Stimulated activated CD4-positive, alpha-beta T cell treated with anti-CD3 and anti-CD28 coated beads, Interleukin-1b, Interleukin-23, amount 100 ng/mL, for 24 hours (primary cell): ENCODE results near the gene SPSB1.

Source experiments
- DNase-seq, 4 experiments: peaks; one replicate each; pipeline ENCODE4 v3.0.0-alpha.2; 2020; ENCODE audit warnings: low read depth in 4 of 4, low spot score in 1 of 4

Gene SPSB1

DNA sequence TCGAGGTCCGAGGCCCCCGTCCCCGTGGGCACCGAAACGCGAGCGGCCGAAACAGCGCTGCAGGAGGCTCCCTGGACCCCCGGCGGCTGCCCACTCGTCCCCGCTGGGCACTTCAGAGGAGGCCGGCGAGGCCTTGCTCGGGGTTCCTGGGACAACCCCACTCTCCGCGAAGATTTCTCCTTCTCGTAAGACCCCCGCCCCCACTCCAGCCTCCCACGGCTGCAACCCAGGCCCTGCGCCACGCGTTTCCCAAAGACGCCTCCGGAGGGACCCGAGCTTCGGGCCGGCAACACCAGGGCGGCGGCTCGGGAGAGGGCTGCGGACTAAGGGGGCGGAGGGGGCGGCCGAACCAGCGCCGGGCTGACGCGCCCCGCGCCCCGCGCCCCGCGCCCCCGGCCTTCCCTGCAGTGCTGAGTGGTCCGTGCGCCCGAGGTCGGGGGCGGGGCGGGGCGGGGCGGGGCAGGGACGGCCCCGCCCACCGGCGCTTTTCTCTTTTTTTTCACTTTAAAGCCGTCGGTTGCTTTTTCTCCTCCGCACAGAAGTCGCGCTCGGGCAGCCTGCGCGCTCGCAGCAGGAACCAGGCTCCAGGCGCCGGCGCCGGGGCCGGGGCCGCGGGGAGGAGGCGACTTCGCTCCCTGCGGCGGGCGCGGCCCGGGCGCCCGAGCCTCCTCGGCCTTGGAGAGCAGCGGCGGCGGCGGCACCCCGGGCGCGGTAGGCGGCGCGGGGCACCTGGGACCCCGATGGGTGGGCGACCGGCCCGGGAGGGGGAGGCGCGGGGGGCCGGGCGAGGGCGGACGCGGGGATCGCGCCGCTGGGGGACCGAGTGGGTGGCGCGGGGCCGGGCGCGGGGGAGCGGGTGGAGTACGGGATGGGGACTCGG is at the start of gene SPSB1:
Gene SPSB1 (plus strand): TSS at position 534 of the 880 bp plus-strand sequence. CDS start 62,998 bp downstream, outside the sequence.
- peak in 2 of 4 experiments; percentile 42 to 44 for DNase-seq

DNA sequence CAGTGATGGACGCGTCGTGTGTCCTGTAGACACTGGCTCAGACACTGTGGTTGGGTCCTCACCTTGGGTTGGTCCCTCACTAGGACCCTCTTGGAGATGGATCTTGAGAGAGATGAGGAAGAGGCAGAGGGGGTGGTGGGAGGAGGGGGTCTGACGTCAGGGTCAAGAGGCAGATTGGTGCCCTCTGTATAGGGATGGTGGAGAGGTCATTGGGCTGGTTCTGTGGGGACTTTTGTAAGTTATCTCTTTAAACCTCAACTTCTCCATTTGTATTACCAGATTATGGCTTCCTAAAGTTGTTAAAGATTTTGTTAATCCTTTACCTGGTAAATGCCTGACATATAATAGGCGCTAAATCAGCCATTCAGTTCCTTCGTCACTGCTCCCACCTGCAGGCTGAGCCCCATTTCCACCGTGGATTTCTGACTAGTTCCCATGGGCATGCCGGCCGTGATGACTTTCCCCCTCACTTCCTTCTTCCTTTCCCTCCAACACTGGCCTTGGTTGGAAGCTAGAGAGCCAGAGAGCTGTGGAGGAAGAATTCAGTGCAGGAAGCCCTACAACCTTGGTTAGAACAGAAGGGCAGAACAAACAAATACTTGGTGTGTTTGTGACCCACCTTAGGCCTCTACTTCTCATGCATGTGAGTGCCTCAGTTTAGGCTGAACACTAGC is 49.5 kb upstream of the SPSB1 start:
- DNase-seq = no peak

DNA sequence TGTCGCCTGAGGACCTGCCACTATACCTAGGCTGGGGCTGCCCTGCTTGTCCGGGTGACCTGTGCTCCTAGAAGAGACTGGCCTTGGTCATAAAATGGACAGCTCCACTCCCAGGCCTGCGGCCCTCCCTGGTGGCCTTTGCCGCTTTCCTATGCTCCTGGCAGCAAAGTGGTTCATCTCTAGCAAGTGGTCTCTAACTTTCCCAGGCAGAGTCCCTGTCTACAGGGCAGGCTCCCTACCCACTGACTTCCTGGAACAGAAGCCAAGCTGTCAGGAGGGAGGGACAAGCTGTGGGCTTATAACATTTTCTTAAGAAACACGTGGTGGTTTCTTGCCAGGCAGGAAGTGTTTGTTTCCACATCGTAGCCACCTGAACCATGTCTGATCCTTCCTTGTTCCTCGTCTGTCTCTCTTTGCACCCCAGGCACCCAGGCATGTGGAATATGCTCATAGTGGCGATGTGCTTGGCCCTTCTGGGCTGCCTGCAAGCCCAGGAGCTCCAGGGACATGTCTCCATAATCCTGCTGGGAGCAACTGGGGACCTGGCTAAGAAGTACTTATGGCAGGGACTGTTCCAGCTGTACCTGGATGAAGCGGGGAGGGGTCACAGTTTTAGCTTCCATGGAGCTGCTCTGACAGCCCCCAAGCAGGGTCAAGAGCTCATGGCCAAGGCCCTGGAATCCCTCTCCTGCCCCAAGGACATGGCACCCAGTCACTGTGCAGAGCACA is 48.0 kb upstream of the SPSB1 start:
- no peak for DNase-seq

DNA sequence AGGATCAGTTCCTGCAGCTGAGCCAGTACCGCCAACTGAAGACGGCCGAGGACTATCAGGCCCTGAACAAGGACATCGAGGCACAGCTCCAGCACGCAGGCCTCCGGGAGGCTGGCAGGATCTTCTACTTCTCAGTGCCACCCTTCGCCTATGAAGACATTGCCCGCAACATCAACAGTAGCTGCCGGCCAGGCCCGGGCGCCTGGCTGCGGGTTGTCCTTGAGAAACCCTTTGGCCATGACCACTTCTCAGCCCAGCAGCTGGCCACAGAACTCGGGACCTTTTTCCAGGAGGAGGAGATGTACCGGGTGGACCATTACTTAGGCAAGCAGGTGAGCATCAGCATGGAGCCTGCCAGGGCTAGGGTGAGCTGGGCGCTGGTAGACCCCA is 47.5 kb upstream of the SPSB1 start:
- DNase-seq = no peak

DNA sequence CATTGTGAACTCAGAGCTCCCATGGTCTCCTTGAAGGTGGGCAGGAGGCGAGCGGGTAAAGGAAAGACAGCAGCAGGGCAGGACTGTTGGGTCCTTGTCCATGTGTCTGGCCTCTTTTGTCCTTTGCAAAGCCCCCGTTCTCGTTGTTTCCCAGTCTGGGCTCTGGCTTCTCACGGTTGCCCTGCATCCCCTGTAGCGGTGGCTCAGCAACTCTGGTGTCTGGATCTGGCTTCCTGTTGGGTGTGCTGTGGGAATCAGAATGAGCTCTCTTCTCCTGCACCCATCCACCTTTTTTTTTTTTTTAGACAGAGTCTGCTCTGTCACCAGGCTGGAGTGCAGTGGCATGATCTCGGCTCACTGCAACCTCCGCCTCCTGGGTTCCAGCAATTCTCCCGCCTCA is 47.0 kb upstream of the SPSB1 start:
- no peak for DNase-seq

DNA sequence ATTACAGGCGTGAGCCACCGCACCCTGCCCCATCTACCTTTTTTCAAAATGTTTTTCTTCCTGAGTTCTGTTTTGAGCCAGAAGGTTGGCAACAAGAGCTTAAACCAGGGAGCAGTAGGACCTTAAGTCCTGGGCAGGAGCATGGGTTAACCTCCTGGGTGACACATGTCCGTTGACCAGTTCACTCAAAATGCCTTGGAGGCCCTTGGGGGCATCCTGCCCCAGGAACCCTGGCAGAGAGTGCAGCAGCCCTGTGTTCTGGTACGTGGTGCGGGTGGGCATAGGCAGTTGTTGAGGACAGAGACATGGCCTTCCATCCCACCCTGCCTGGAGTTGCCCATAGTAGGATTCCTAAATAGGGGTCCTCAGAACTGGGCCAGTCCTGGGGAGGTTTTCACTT is 46.5 kb upstream of the SPSB1 start:
- no peak for DNase-seq

DNA sequence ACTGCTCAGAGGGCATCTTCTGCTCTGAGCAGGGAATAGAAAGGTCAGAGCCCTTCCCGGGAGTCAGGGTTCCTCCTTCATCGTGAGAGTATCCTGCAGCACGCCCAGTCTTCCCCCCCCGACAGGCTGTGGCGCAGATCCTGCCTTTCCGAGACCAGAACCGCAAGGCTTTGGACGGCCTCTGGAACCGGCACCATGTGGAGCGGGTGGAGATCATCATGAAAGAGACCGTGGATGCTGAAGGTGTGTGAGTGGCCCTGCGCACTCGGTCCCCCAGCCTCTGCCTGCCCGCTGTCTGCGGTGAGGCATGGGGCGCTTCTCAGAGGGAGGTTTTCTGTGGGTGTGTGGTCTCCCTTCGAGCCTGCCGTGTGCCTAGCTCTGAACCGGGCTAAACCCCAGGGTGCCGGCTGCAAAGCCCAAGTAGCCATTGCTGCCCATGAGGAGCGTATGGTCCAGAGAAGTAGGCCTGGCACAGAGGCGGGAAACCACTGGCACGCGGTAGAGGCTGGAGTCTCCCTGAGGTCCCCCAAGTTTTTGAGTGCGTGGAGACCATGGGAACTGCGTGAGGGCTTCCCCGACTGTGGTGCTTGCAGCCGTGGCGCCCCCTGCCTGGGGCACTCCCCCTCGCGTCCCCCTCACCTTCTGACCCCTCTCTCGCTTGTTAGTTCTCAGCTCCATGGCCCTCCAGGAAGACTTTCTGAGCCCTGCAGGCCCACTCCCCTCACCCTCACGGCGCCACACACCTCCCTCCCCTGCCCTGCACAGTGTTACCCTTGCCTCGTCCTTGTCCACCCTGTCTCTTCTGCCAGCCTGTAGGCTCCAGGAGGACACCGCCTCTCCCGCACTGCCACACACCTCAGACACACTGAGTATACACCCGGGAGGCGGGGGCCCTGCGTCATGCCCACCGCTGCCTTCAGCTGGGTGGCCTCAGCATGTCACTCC is 45.6 kb upstream of the SPSB1 start:
- DNase-seq = no peak

DNA sequence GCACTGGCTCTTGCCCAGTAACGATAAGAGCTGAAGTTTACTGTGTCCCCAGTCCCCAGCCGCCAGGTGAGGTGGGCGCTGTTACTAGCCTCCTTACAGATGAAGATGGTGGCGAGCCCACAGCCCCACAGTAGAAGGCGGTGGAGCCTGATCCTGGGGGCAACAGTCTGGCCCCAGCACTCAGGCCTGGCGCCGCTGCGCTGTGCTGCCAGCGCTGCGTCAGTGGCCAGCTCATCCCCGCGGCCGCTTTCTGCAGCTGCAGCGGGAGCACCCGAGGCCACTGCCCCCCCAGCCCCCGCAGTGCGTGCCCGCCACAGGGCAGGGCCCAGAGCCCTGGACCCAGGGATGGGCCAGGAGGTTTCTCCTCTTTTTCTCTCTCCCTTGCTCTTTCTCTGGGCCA is 44.8 kb upstream of the SPSB1 start:
- DNase-seq = no peak

DNA sequence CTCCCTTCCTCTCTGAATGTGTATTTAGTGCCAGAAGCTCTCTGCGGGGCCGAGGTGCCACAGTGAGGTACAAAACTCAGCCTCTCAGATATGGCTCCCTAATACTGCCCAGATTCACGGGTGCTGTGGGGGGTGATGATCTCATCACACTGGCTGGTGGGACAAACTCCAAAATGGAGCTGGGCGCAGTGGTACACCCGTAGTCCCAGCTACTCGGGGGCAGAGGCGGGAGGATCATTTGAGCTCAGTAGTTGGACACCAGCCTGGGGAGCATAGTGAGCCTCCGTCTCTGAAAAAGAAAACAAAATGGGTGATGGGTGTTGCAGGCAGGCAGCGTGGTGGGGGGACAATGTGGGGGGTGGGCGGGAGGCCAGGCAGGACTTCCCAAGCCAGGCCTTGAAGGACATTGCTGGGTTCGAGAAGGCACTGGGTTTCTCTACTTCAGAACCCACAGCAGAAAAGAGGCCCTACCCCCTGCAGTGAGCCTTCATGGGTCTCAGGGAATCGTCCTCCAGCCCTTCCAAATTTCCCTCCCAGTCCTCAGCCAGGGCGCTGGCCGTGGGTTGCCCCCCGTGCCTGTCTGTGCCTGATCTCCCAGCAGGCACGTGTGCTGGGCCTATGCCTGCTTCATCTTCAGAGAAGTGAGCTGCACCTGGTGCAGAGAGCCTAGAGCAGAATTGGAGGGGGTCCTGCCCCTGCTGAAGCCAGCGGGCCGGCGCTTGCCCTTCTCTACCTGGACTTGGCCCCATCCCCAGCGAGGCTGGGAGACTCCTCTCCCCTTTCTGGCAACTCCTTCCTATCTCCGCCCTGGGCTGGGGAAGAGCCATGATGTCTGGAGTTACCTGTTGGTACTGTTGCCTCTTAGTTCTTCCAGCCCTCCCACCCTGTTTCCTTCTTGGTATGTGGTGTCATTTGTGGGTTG is 44.1 kb upstream of the SPSB1 start:
- DNase-seq = no peak

DNA sequence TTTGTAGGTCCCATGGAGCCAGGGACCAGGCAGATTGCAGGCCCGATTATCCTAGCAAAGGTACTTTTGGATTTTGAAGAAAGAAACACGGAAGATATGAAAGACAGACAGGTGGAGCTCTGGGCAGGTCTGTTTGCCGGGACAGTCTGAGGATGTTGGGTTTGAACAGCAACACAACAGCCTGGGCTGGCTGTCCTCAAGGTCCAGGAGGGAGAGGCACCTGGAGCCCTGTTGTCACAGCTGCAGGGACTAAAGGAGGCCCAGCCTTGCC is 43.5 kb upstream of the SPSB1 start:
- DNase-seq = no peak

DNA sequence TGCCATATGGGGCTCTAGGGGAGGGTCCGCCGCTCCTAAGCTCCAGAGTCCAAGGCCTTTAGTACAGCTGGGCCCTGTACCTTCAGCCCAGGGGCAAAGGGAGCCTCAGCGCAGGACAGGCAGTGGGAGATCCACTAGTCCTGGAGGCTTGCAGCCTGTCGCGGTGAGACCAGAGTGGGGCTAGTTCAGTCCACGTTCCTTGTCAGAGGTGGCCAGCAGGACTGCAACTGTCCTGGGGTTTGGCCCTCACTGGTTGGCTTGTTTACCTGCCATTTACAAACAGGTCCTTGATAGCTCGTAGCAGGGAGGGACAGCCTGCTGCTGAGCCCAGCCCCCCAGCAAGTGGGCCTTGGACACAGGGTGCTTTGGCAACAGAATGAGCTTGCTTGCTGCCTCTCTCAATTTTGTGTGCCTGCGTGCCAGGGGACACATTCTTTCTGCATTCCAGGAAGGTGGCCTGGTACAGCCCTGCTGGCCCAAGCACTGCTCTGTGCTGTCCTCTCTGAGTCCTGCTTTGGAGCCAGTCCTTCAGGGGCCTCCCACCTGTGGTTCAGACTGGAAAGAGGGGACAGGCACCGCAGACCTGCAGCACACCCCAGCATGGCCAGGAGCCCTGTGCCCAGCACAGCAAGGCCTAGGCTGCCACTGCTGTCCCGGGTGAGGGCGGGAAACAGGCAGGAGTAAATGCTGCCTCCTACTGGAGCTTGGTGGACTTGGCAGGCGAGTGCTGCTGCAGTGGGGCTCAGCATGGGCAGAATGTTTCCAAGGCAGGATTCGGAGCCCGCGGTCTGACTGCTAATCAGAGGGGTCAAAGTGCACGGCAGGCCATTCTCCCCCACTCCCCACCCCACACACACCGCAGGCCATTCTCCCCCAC is 42.9 kb upstream of the SPSB1 start:
- no peak for DNase-seq

DNA sequence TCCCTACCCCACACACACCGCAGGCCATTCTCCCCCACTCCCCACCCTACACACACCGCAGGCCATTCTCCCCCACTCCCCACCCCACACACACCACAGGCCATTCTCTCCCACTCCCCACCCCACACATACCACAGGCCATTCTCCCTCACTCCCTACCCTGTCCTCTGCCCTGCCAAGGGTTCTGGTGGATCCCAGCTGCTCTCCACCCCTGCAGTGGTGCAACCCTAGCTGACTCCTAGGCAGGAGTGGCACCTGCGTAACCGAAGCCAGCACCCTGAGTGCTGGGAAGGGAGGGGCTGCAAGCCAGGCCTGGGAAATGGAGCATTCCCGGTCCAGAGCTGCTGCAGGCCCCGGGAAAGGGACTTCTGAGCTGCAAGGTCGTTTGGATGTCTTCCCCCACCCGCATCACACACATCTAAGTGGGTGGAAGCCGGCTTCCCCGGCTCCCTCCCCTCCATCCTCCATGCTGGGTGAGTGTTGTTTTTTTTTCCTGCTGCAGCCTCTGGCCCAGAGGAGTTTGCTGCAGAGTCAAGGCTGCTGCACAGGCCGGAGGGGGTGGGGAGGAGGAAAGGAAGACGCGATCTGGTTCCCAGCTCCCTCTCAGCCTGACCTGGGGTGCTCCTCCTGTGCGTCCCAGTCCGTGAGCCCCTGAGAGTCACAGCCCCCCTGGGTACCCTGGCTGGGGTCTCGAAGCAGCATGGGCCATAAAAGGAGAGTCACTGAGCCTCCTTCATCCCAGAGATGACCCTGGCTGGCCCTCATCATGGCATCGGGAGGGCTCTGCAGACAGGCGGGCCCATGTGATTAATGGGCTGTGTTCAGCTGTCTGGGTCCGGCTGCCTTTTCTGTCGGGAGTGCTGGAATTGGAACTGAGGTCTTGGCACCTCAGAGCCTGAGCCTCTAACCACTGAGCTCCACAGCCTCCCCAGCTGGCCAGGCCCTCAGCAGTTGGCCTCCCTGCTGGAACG is 42.0 kb upstream of the SPSB1 start:
- DNase-seq = no peak

DNA sequence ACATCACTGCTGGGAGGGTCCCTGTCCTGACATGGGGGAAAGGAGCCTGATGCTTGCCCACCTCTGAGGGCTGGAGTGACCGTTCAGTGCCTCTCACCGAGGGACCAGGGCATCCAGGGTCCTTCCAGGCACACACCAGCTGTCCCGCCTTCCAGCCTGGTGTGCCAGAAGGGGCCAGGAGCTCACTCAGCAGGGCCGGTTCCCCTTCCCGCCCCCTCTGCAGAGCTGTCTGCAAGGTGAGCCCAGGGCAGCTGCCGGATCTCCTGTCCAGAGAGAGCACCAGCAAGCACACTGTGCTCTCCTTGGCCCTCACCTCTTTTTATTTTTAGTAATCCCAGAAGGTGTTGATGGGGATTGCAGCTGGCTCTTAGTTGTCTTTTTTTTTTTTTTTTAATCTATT is 41.2 kb upstream of the SPSB1 start:
- no peak for DNase-seq

DNA sequence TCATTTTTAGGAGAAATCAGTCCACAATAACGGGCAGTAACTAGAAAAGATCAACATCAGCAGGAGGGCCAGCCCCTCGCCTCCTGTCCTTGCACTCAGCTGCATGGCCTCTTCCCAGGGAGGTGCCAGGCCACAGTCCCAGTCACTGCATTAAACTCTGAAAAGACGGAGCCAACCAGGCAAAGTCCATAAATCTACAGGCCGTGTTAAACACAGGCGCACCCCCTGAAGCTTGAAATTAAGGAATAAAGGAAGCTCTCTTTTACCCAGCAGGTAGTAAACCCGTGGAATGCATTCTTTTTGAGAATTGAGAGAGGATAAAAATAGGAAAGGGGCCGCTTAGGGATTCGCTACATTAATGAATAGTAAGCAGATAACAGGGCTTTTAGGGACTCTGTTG is 39.7 kb upstream of the SPSB1 start:
- DNase-seq = no peak

DNA sequence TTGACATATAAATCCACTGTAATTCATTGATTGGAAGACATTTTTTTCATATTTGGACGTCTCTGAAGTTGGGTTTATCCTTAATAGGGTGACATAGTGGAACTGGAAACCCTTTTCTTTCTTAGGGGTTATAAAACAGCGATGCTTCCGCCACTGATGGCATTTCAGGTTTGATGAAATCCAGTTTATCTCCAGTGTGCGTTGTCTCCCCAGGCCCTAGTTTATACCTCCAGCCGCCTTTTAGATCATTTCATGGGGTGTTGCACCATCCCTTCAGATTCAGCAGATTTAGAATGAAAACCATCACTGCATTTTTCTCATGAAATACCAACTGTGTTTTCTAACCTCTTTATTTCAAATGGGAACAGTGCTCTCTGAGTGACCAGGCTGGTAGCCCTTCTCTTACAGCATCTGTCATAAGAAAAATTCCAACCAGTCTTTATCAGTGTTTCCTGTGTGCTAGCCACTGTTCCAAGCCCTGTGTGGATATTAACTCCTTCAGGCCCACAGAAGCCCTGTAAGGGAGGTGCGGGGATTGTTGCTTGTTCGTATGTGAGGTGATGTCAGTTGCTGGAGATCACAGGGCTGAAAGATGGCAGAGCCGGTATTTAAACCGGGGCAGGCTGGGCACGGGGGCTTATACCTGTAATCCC is 39.1 kb upstream of the SPSB1 start:
- no peak for DNase-seq

DNA sequence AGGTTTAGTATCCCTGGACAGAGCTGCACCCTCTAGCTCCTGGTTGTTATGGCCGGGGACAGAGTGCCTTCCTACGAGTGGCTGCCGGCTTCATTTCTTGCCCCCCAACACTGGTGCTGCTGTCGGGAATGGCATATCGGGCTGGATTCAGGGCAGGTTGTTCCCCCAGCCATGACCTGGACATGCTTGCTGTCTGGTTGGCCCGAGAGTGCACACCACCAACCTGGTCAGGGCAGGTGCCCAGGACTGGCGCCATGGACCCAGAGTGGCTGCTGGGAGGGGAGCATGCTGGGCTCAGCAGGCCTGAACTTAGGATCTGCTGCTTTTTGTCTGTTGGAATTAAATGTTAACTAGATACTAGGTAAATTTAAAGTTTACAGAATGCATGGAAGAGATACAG is 36.4 kb upstream of the SPSB1 start:
- DNase-seq = no peak

DNA sequence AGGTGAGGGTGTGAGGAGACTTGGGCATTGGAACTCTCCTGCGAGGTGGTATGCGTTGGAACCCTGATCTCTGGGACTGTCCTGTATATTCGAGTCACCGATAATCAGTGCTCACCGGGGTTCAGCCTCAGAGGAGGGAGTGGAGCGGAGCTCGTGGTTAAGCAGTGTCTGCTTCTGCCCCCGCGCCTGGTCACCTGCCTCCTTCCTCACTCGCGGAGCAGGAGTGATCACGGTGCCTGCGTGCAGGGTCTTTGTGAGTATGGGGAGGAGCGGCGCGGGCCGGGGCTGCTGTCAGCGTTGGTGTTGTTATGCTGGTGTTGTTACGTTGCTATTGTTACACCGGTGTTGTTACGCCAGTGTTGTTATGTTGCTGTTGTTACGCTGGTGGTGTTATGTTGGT is 34.8 kb upstream of the SPSB1 start:
- DNase-seq = no peak
